ENCODE measurements around the gene TMPRSS2.

TMPRSS2 gene

GRCh38 chr21:41432562-41433460 is 75.1 kb downstream of the TMPRSS2 start:
- Histone ChIP-seq H3K79me2 (no peaks in the 10 kb centered on the region), H3K9me3 (ENCODE audit: control insufficient read depth, low read length) (no peaks in the 10 kb centered on the region), H3K27me3 (ENCODE audit: control insufficient read depth, insufficient read depth, low read length) (no peaks in the 10 kb centered on the region), H3K4me3 (ENCODE audit: low read depth, low read length) (no peak overlapping the region), H3K9ac (no peak overlapping the region), H3K4me1 (no peaks in the 10 kb centered on the region), H3K27ac (no peak overlapping the region), H3K36me3 (ENCODE audit: control insufficient read depth, insufficient read depth, low read length) (peaks cover 3% of the 10 kb centered on the region), H2AFZ (no peak overlapping the region), H3K4me2 (ENCODE audit: low read length) (no peak overlapping the region)
- no peak for TF ChIP-seq CTCF (IDR thresholded peaks at IDR 0.05)

GRCh38 chr21:41431788-41432548 is 76.0 kb downstream of the TMPRSS2 start:
- H3K79me2 ChIP-seq: no peaks in the 10 kb centered on the region
- no peak overlapping the region for H2AFZ ChIP-seq
- no peak overlapping the region for H3K27ac ChIP-seq
- H3K9me3 ChIP-seq (ENCODE audit: control insufficient read depth, low read length): no peaks in the 10 kb centered on the region
- H3K4me2 ChIP-seq (ENCODE audit: low read length): no peak overlapping the region
- H3K27me3 ChIP-seq (ENCODE audit: control insufficient read depth, insufficient read depth, low read length): no peaks in the 10 kb centered on the region
- no peak for TF ChIP-seq CTCF (IDR thresholded peaks at IDR 0.05)
- H3K4me1 ChIP-seq: no peaks in the 10 kb centered on the region
- no peak overlapping the region for H3K4me3 ChIP-seq (ENCODE audit: low read depth, low read length)
- H3K36me3 ChIP-seq (ENCODE audit: control insufficient read depth, insufficient read depth, low read length): peaks cover 3% of the 10 kb centered on the region
- no peak overlapping the region for H3K9ac ChIP-seq

- Histone ChIP-seq H3K36me3 (ENCODE audit: control insufficient read depth, insufficient read depth, low read length) (peaks cover 1% of the 10 kb centered on the region), H3K27ac (no peak overlapping the region), H3K79me2 (no peaks in the 10 kb centered on the region), H3K9me3 (ENCODE audit: control insufficient read depth, low read length) (no peaks in the 10 kb centered on the region), H3K27me3 (ENCODE audit: control insufficient read depth, insufficient read depth, low read length) (no peaks in the 10 kb centered on the region), H3K9ac (no peak overlapping the region), H3K4me1 (no peaks in the 10 kb centered on the region), H3K4me3 (ENCODE audit: low read depth, low read length) (no peak overlapping the region), H3K4me2 (ENCODE audit: low read length) (no peak overlapping the region), H2AFZ (no peak overlapping the region)
- TF ChIP-seq CTCF (IDR thresholded peaks at IDR 0.05): no peak
Measured at GRCh38 chr21:41429925-41430491, 78.0 kb downstream of the TMPRSS2 start.

GRCh38 chr21:41429305-41429704 is 78.7 kb downstream of the TMPRSS2 start:
- H3K79me2 ChIP-seq: no peaks in the 10 kb centered on the region
- no peaks in the 10 kb centered on the region for H3K36me3 ChIP-seq (ENCODE audit: control insufficient read depth, insufficient read depth, low read length)

More at GRCh38 chr21:41429305-41429704, 78.7 kb downstream of the TMPRSS2 start:
- no peak for TF ChIP-seq CTCF (IDR thresholded peaks at IDR 0.05)
- no peaks in the 10 kb centered on the region for H3K27me3 ChIP-seq (ENCODE audit: control insufficient read depth, insufficient read depth, low read length)
- H3K27ac ChIP-seq: no peak overlapping the region
- no peaks in the 10 kb centered on the region for H3K9me3 ChIP-seq (ENCODE audit: control insufficient read depth, low read length)
- H2AFZ ChIP-seq: no peak overlapping the region
- no peak overlapping the region for H3K9ac ChIP-seq
- no peak overlapping the region for H3K4me2 ChIP-seq (ENCODE audit: low read length)
- no peaks in the 10 kb centered on the region for H3K4me1 ChIP-seq
- H3K4me3 ChIP-seq (ENCODE audit: low read depth, low read length): no peak overlapping the region
